OCI-LY7 (cell line): ENCODE results near the gene DOCK7. TPM values are rescaled to one million over a fixed set of nuclear protein-coding genes. Genes with fewer than 3 reads are reported as not detected.

Source experiments
- BruUV-seq: library from RNA; stranded (reverse); fragments of 400-500 nt; replicated peaks from 2 replicates; lab custom pipeline; 2021; lab: Mats Ljungman, UMichigan
- CTCF ChIA-PET: fragments of 300-600 bp; sonication (Branson Sonifier 250); formaldehyde crosslinking; loops from one replicate; lab custom pipeline; 2022; ENCODE audit warnings: antibody characterized with exemption; ENCODE audit not compliant: unreplicated experiment; lab: Charles Lee
- POLR2A ChIA-PET: fragments of 300-600 bp; sonication (Branson Sonifier 250); formaldehyde crosslinking; loops from one replicate; lab custom pipeline; 2022; ENCODE audit warnings: antibody characterized with exemption; lab: Charles Lee
- DNase-seq: peaks from one replicate; pipeline ENCODE4 v3.0.0-alpha.2; 2015; ENCODE audit warnings: low spot score
- H2AFZ ChIP-seq: fragments of 200-600 bp; sonication (generic), shearing (Covaris generic); 2 replicates; pipeline ENCODE4 v1.6.1; 2014; ENCODE audit warnings: mild to moderate bottlenecking, antibody characterized with exemption, low read length, moderate library complexity
- H3K27ac ChIP-seq: fragments of 200-600 bp; sonication (generic); 2 replicates; pipeline ENCODE4 v1.5.1; 2014; ENCODE audit warnings: mixed run types, low read depth, mild to moderate bottlenecking, moderate library complexity, low read length, inconsistent platforms; ENCODE audit not compliant: poor library complexity, severe bottlenecking
- H3K36me3 ChIP-seq: fragments of 200-600 bp; sonication (generic); 2 replicates; pipeline ENCODE4 v1.6.1; 2014; ENCODE audit warnings: mild to moderate bottlenecking, antibody characterized with exemption, low read length, moderate library complexity, mixed read lengths; ENCODE audit not compliant: insufficient read depth
- H3K4me1 ChIP-seq: fragments of 200-600 bp; sonication (generic); 2 replicates; pipeline ENCODE4 v1.5.1; 2014; ENCODE audit warnings: mild to moderate bottlenecking, low read length; ENCODE audit not compliant: insufficient read depth, poor library complexity, severe bottlenecking
- H3K4me2 ChIP-seq: fragments of 200-600 bp; sonication (generic); 2 replicates; pipeline ENCODE4 v1.6.1; 2014; ENCODE audit warnings: mild to moderate bottlenecking, low read length
- H3K4me3 ChIP-seq: fragments of 200-600 bp; sonication (generic); 2 replicates; pipeline ENCODE4 v1.5.1; 2014; ENCODE audit warnings: mild to moderate bottlenecking, low read depth, low read length; ENCODE audit not compliant: poor library complexity, severe bottlenecking
- H3K79me2 ChIP-seq: fragments of 200-600 bp; sonication (generic); 2 replicates; pipeline ENCODE4 v1.6.1; 2016; ENCODE audit warnings: low read depth, mild to moderate bottlenecking, low read length, moderate library complexity, mixed read lengths; ENCODE audit not compliant: insufficient read depth
- H3K9me2 ChIP-seq: fragments of 200-600 bp; sonication (generic); 2 replicates; pipeline ENCODE4 v1.6.1; 2016; ENCODE audit warnings: mild to moderate bottlenecking, low read length, mixed read lengths; ENCODE audit not compliant: insufficient read depth
- H3K9me3 ChIP-seq: fragments of 200-600 bp; sonication (generic); 2 replicates; pipeline ENCODE4 v1.6.1; 2014; ENCODE audit warnings: mild to moderate bottlenecking, mixed run types, low read length, mixed read lengths
- H4K20me1 ChIP-seq: fragments of 200-600 bp; sonication (generic); 2 replicates; pipeline ENCODE4 v1.6.1; 2014; ENCODE audit warnings: mild to moderate bottlenecking, antibody characterized with exemption, low read length, moderate library complexity, mixed read lengths; ENCODE audit not compliant: insufficient read depth
- CTCF ChIP-seq: fragments of 200-600 bp; sonication (generic); conservative IDR thresholded peaks from 2 replicates; pipeline ENCODE4 v1.5.1; 2014; ENCODE audit warnings: mild to moderate bottlenecking, antibody characterized with exemption, low read length, moderate library complexity, mixed read lengths
- EZH2phosphoT487 ChIP-seq: fragments of 200-600 bp; sonication (generic); IDR thresholded peaks from 2 replicates; pipeline ENCODE4 v1.6.1; 2018; ENCODE audit warnings: low read depth, borderline replicate concordance, mild to moderate bottlenecking, mixed run types, antibody characterized with exemption, low read length, moderate library complexity, mixed read lengths
- intact Hi-C: fragments of 100-400 bp; cut with micrococcal nuclease; formaldehyde crosslinking; loops from one replicate; pipeline ENCODE4 v1.10.0; 2022; ENCODE audit not compliant: unreplicated experiment
- total RNA-seq, 2 experiments: library from RNA; depleted of rRNA in 1 of 2; stranded (reverse); fragments of >200 nt in 1 of 2; shearing (Covaris generic) in 1 of 2; gene quantifications; 2 replicates each; pipeline ENCODE4 v1.2.3, GENCODE V29; 2014 to 2022

Gene DOCK7
- total RNA-seq, 2 experiments from 2014 or later, result 19.5 to 20.3 TPM

- CTCF ChIA-PET, result no interaction called here
- POLR2A ChIA-PET, result no interaction called here
- Histone ChIP-seq H3K9me3 (no peaks in the 10 kb centered on the region), H4K20me1 (no peaks in the 10 kb centered on the region), H3K79me2 (no peaks in the 10 kb centered on the region), H3K4me1 (peaks cover 4% of the 10 kb centered on the region), H3K4me2 (no peak overlapping the region), H3K4me3 (no peak overlapping the region), H3K9me2 (no peaks in the 10 kb centered on the region), H3K36me3 (0 out of 2 replicates have a peak, but pooled peaks cover 2% of the 10 kb centered on the region), H3K27ac (no peak overlapping the region), H2AFZ (no peak overlapping the region)
- intact Hi-C loops, result no loop called here
- BruUV-seq, result no TSS peak
- no peak for DNase-seq
- no peak for TF ChIP-seq CTCF
- TF ChIP-seq EZH2phosphoT487, result no peak
These were observed 62.8 kb downstream of the DOCK7 start for GRCh38 chr1:62625415-62625814.

- ChIA-PET CTCF (no interaction called here), POLR2A (no interaction called here)
- 0 out of 2 replicates have a peak, but pooled peaks cover 2% of the 10 kb centered on the region for H3K36me3 ChIP-seq
- no peak overlapping the region for H3K27ac ChIP-seq
- no peak for DNase-seq
- H3K9me2 ChIP-seq, result no peaks in the 10 kb centered on the region
- peaks cover 4% of the 10 kb centered on the region for H3K4me1 ChIP-seq
- no peak overlapping the region for H2AFZ ChIP-seq
- no peaks in the 10 kb centered on the region for H3K79me2 ChIP-seq
- no peak overlapping the region for H3K4me2 ChIP-seq
- no peak for TF ChIP-seq EZH2phosphoT487
- no peaks in the 10 kb centered on the region for H4K20me1 ChIP-seq
- no peak overlapping the region for H3K4me3 ChIP-seq
- BruUV-seq, result no TSS peak
- intact Hi-C loops, result no loop called here
- no peaks in the 10 kb centered on the region for H3K9me3 ChIP-seq
These were observed 66.3 kb downstream of the DOCK7 start for GRCh38 chr1:62621907-62622306.

GRCh38 chr1:62613890-62614289, 74.3 kb downstream of the DOCK7 start:
- TF ChIP-seq CTCF (no peak), EZH2phosphoT487 (no peak)
- Histone ChIP-seq H3K27ac (no peak overlapping the region), H3K79me2 (no peaks in the 10 kb centered on the region), H2AFZ (no peak overlapping the region), H3K4me2 (peak overlapping the region; percentile 59), H3K4me1 (peaks cover 19% of the 10 kb centered on the region), H3K9me3 (no peaks in the 10 kb centered on the region), H3K4me3 (peak overlapping the region; percentile 35), H3K36me3 (no peaks in the 10 kb centered on the region), H3K9me2 (no peaks in the 10 kb centered on the region), H4K20me1 (no peaks in the 10 kb centered on the region)
- DNase-seq, result no peak
- intact Hi-C loops, result no loop called here
- ChIA-PET POLR2A (interaction anchor here (0.6 to 1.1 kb wide), 4 partner anchors 20 to 189 kb away, joined by 3 to 4 read pairs (median 3); partner anchors contain the start of gene DOCK7), CTCF (no interaction called here)
- no TSS peak for BruUV-seq
